MM.1S (cell line): Measurements from ENCODE around the gene TRIM29.

ENCODE experiments used
- CTCF ChIP-seq: fragments of 300-600 bp; sonication (generic); IDR thresholded peaks from 2 replicates; pipeline ENCODE4 v1.5.1; 2016; ENCODE audit warnings: antibody characterized with exemption, low read length, mixed read lengths
- EZH2 ChIP-seq: fragments of 300-600 bp; sonication (generic); optimal IDR thresholded peaks from 2 replicates; pipeline ENCODE3; 2017; ENCODE audit warnings: low read depth, mild to moderate bottlenecking, antibody characterized with exemption, low read length, mixed read lengths
- EZH2phosphoT487 ChIP-seq: fragments of 300-600 bp; sonication (generic); IDR thresholded peaks from 2 replicates; pipeline ENCODE4 v1.6.1; 2018; ENCODE audit warnings: antibody characterized with exemption, low read length

- TF ChIP-seq CTCF = no peak
- no peak for TF ChIP-seq EZH2
- TF ChIP-seq EZH2phosphoT487 = no peak
Observed at GRCh38 chr11:120121336-120121735, 16.6 kb downstream of the TRIM29 start.
